ENCODE data around the gene MAN2A2.

- TF ChIP-seq CTCF (conservative IDR thresholded peaks at IDR 0.05; ENCODE audit: low read length) = no peak
- no peak for TF ChIP-seq EZH2phosphoT487 (IDR thresholded peaks at IDR 0.05; ENCODE audit: borderline replicate concordance, low read depth, low read length)
Observed at GRCh38 chr15:90892498-90893174, 10.5 kb upstream of the MAN2A2 start.

Measured in OCI-LY7 (cell line).